K562 (cell line): ENCODE results near the gene NEDD9. TPM values are rescaled to one million over a fixed set of nuclear protein-coding genes. Genes with fewer than 3 reads are reported as not detected.

ENCODE experiments used
- ATAC-seq: fragments of 200-7000 bp; cut with Tn5 transposase; 3 replicates; pipeline ENCODE4 v1.9.1; 2020; ENCODE audit warnings: moderate library complexity
- BruUV-seq: library from RNA; stranded (reverse); fragments of 400-500 nt; replicated peaks from 2 replicates; lab custom pipeline; 2021; lab: Mats Ljungman, UMichigan
- CTCF ChIA-PET: fragments of 300-600 bp; formaldehyde crosslinking; extraction: SDS; loops from one replicate; lab custom pipeline; 2021; ENCODE audit warnings: low intra/inter-chr PET ratio; lab: Yijun Ruan, JAX
- POLR2A ChIA-PET: fragments of 300-600, 350-650 bp; sonication (Branson Sonifier 250); formaldehyde crosslinking; extraction: SDS; loops from one replicate; lab custom pipeline; 2021; ENCODE audit warnings: antibody characterized with exemption, inconsistent platforms; lab: Yijun Ruan, JAX
- DNase-seq, 4 experiments: peaks; one replicate each; pipeline versions ENCODE4 v3.0.0 to v3.0.0-alpha.2; 2011 to 2018; ENCODE audit warnings: low spot score in 3 of 4, mixed read lengths in 3 of 4; ENCODE audit errors: extremely low read depth in 1 of 4
- FAIRE-seq: peaks from 2 replicates; lab custom pipeline; 2011; peaks lifted over from hg19 to GRCh38; lab: Jason Lieb, UNC
- H2AFZ ChIP-seq: 2 replicates; pipeline ENCODE4 v1.6.0; 2011; ENCODE audit warnings: low read depth, low read length, control low read depth, inconsistent platforms
- H3K27ac ChIP-seq: fragments of 200-600 bp; 3 replicates; pipeline ENCODE4 v1.8.0; 2011; ENCODE audit warnings: low read depth, mild to moderate bottlenecking, control low read depth, inconsistent platforms, low read length, moderate library complexity, mixed read lengths; ENCODE audit errors: extremely low read depth
- H3K27me3 ChIP-seq, 2 experiments: fragments of 300-600 bp in 1 of 2; 2 replicates in 1 of 2; 3 replicates in 1 of 2; pipeline versions ENCODE4 v1.6.0 to v1.8.0; 2011; ENCODE audit warnings: inconsistent platforms in 2 of 2, low read length in 2 of 2, mild to moderate bottlenecking in 1 of 2, mixed read lengths in 1 of 2, moderate library complexity in 1 of 2; ENCODE audit not compliant: control insufficient read depth in 2 of 2, insufficient read depth in 2 of 2
- H3K36me3 ChIP-seq: fragments of 300-600 bp; 3 replicates; pipeline ENCODE4 v1.8.0; 2011; ENCODE audit warnings: mild to moderate bottlenecking, low read length, inconsistent platforms; ENCODE audit not compliant: control insufficient read depth, insufficient read depth
- H3K4me1 ChIP-seq, 2 experiments: fragments of 200-600 bp in 1 of 2; replicated peaks in 1 of 2; 2 replicates in 1 of 2; 3 replicates in 1 of 2; pipeline versions ENCODE4 v1.5.1 to v1.8.0; 2011; ENCODE audit warnings: inconsistent platforms in 2 of 2, low read length in 2 of 2, mild to moderate bottlenecking in 1 of 2, mixed read lengths in 1 of 2, moderate library complexity in 1 of 2; ENCODE audit not compliant: control insufficient read depth in 2 of 2, insufficient read depth in 2 of 2
- H3K4me2 ChIP-seq: 2 replicates; pipeline ENCODE4 v1.6.1; 2011; ENCODE audit warnings: low read length, control low read depth, inconsistent platforms, mixed read lengths; ENCODE audit not compliant: insufficient read depth
- H3K4me3 ChIP-seq: fragments of 200-600 bp; sonication (generic), shearing (Covaris generic); 2 replicates; pipeline ENCODE4 v1.5.1; 2016; ENCODE audit warnings: control low read depth, inconsistent platforms
- H3K79me2 ChIP-seq: fragments of 200-600 bp; 3 replicates; pipeline ENCODE4 v1.8.0; 2011; ENCODE audit warnings: low read length, inconsistent platforms; ENCODE audit not compliant: control insufficient read depth, insufficient read depth
- H3K9ac ChIP-seq, 2 experiments: 2 replicates each; pipeline versions ENCODE4 v1.6.0 to v1.6.1; 2011; ENCODE audit warnings: low read depth in 2 of 2, low read length in 2 of 2, control low read depth in 1 of 2, inconsistent platforms in 1 of 2, mild to moderate bottlenecking in 1 of 2, mixed read lengths in 1 of 2; ENCODE audit not compliant: insufficient read depth in 1 of 2
- H3K9me1 ChIP-seq: one replicate; pipeline ENCODE4 v1.6.0; 2011; ENCODE audit warnings: inconsistent platforms, mild to moderate bottlenecking, low read length, moderate library complexity; ENCODE audit not compliant: control insufficient read depth, insufficient read depth
- H3K9me3 ChIP-seq: replicated peaks from 2 replicates; pipeline ENCODE4 v1.5.1; 2011; ENCODE audit warnings: low read depth, low read length, inconsistent platforms; ENCODE audit not compliant: control insufficient read depth, insufficient read depth
- H4K20me1 ChIP-seq: replicated peaks from 2 replicates; pipeline ENCODE4 v1.6.1; 2011; ENCODE audit warnings: low read length, inconsistent platforms, mixed read lengths; ENCODE audit not compliant: control insufficient read depth, insufficient read depth
- CTBP1 ChIP-seq: fragments of 450-650 bp; IDR thresholded peaks from 2 replicates; pipeline ENCODE4 v1.6.1; 2016; ENCODE audit warnings: borderline replicate concordance
- SUPT5H ChIP-seq: fragments of 450-650 bp; IDR thresholded peaks from 2 replicates; pipeline ENCODE4 v1.6.1; 2016
- ZNF75A ChIP-seq: fragments of 450-650 bp; formaldehyde crosslinking; IDR thresholded peaks from 2 replicates; pipeline ENCODE4 v1.4.0; 2020; ENCODE audit warnings: mild to moderate bottlenecking
- WGBS: fragments of 100-300 bp; shearing (Covaris generic); methylation state at CpG from one replicate; pipeline ENCODE4 v1.1.6; 2016; ENCODE audit warnings: low coverage, mixed read lengths; ENCODE audit not compliant: insufficient coverage; ENCODE audit errors: missing lambda C conversion rate; 5-methylcytosine and 5-hydroxymethylcytosine counted together
- in situ Hi-C: fragments of 300-500 bp; cut with MboI; formaldehyde crosslinking; loops from 4 replicates; pipeline ENCODE4 v1.15.0; 2018; ENCODE audit warnings: inconsistent platforms, mixed read lengths
- intact Hi-C: fragments of 100-400 bp; cut with micrococcal nuclease; formaldehyde crosslinking; loops from 2 replicates; pipeline ENCODE4 v1.14.2; 2022
- polyA plus RNA-seq, 8 experiments: library from polyadenylated mRNA; depleted of rRNA in 4 of 8; stranded (reverse) in 5 of 8; unstranded in 3 of 8; fragments of >200 nt; fragmentation: Nextera tagmentation in 2 of 8; fragmentation: Illumina TruSeq in 1 of 8; extraction: Ambion mirVana in 2 of 8; extraction: Trizol in 1 of 8; gene quantifications; 2 replicates each; pipeline versions ENCODE4 v1.2.1 to v1.2.3, GENCODE V29; 2011 to 2014; ENCODE audit warnings: inconsistent platforms in 1 of 8, missing spikeins in 1 of 8
- total RNA-seq, 7 experiments: library from RNA; depleted of rRNA in 6 of 7; stranded (reverse); fragments of >200 nt in 6 of 7; fragmentation: Illumina TruSeq in 2 of 7; extraction: Trizol in 2 of 7; gene quantifications; 2 replicates each; pipeline versions ENCODE4 v1.2.1 to v1.2.3, GENCODE V29; 2011 to 2021; ENCODE audit warnings: low replicate concordance in 1 of 7

The NEDD9 gene
- total and polyA plus RNA-seq, 9 of the 15 experiments (the other 6 are each of a cell fraction or from before 2014, with no cell fraction given): 0.04 to 0.18 (median 0.15) TPM; not detected in 6

DNA sequence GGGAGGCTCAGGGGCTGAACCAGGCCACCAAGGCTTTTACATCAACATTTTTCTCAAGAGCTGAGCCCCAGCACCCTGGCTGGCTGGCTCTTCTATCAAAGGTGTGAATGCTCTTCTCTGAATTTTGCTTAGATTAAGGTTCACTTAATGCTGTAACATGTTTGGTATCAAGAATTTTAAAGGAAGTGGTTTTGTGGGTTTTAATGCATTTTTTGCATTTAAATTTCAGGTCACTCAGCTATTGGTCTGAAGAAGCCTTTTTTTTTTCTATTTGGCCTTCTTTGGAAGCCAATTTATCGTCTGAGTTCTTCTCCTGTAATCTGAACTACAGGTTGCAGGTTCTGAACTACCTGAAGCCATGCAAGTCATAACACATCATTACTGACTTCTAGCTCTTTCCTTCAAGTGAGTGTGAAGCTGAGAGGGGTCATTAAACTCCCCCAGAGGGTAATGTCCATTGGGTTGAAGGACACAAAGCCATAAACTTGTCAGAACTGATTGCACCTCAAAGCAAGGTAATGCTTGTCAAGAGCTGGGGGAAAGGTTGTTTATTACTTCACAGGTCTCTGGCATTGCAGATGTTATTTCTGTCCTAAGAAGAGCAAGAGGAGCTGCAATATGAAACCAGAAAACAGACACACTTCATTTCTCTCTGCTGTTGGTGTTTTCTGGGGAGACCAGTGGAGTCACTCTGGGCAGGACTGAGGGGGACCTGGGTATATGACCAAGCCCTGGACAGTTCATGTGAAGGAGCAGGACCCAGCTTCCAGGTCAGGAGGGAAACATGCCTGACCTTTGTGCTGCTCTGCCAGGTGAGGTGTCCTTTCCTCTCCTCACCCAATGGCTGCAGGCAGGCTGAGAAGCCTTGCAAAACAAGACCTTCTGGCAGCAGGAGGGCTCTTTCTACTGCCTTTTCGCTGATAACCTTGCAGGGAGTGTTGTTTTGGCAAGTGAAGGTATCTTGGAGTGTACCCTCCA is 26.1 kb upstream of the NEDD9 start:
- WGBS: 0% methylated on average over 2 of the region's 2 CpGs
- Histone ChIP-seq H3K9me3 (no peaks in the 10 kb centered on the region), H3K79me2 (no peaks in the 10 kb centered on the region), H3K4me1 (no peaks in the 10 kb centered on the region)
- intact Hi-C loops: no loop called here
- TF ChIP-seq ZNF75A (CRISPR knock-in tag): no peak
- TF ChIP-seq SUPT5H: no peak
- TF ChIP-seq, all 486 proteins: peak for 0
- Histone ChIP-seq H3K9me1 (no peaks in the 10 kb centered on the region), H3K4me2 (no peak overlapping the region), H2AFZ (no peak overlapping the region), H3K27ac (no peak overlapping the region), H3K9ac (no peak overlapping the region), H3K4me3 (no peak overlapping the region), H4K20me1 (no peaks in the 10 kb centered on the region), H3K36me3 (no peaks in the 10 kb centered on the region), H3K27me3 (peaks cover 0 to 2% of the 10 kb centered on the region in 2 experiments; a peak in 1 of 5 replicates)
- FAIRE-seq (no peak), ATAC-seq (no peak), DNase-seq (no peak)
- CTCF ChIA-PET: no interaction called here
- POLR2A ChIA-PET: interaction anchor here (0.5 to 0.9 kb wide), 3 partner anchors 15 to 161 kb away, joined by 3 read pairs; no protein-coding TSS in a partner anchor
- in situ Hi-C loops: no loop called here
- no TSS peak for BruUV-seq

DNA sequence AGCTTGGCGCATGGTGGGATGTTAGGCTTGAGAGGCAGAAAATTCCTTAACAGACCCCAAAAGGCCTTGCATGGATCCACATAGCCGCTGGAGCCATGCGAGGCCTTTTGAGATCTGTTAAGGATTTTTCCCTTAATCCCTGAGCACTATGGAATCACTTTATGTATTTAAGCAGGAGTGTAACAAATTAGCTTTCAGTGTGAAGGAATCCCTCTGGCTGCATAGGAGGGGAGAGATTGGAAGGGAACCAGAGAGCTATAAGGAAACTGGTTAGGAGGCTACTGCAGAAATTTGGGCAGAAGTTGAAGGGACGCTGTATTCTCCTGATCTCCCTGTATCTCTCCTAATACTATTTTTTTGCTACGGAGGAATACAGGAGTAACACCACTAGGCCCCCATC is 23.1 kb upstream of the NEDD9 start:
- H3K27ac ChIP-seq: no peak overlapping the region
- CTCF ChIA-PET: no interaction called here
- ATAC-seq (no peak), FAIRE-seq (no peak), DNase-seq (no peak)
- H3K4me1 ChIP-seq: no peaks in the 10 kb centered on the region
- H3K4me3 ChIP-seq: no peak overlapping the region
- POLR2A ChIA-PET: interaction anchor here (0.9 kb wide), 1 partner anchor 20 kb away, joined by 3 read pairs; no protein-coding TSS in a partner anchor
- no peaks in the 10 kb centered on the region for H4K20me1 ChIP-seq
- no peak overlapping the region for H3K9ac ChIP-seq
- peaks cover 4 to 13% of the 10 kb centered on the region in 2 experiments; a peak in 4 of 5 replicates for H3K27me3 ChIP-seq
- intact Hi-C loops: no loop called here
- no peak overlapping the region for H2AFZ ChIP-seq
- no peaks in the 10 kb centered on the region for H3K9me1 ChIP-seq
- H3K9me3 ChIP-seq: no peaks in the 10 kb centered on the region
- in situ Hi-C loops: no loop called here
- BruUV-seq: no TSS peak
- no peak for TF ChIP-seq CTBP1
- TF ChIP-seq, all 486 proteins: peak for 0
- Histone ChIP-seq H3K4me2 (no peak overlapping the region), H3K36me3 (no peaks in the 10 kb centered on the region), H3K79me2 (no peaks in the 10 kb centered on the region)
- 0% methylated on average over 5 of the region's 5 CpGs for WGBS
